DND-41 (cell line): ENCODE measurements around the gene SIDT1.
"Not testable (repeated sequence)": the region's sequence is repeated elsewhere in the genome, so short reads cannot be mapped to it uniquely, and the experiment has no call there.

Experiments used
- ATAC-seq: fragments of 200-7000 bp; cut with Tn5 transposase; 3 replicates; pipeline ENCODE4 v1.9.1; 2021; ENCODE audit warnings: low read depth; ENCODE audit not compliant: insufficient read depth
- DNase-seq: peaks from one replicate; pipeline ENCODE4 v3.0.0-alpha.2; 2020
- H2AFZ ChIP-seq: 2 replicates; pipeline ENCODE4 v1.6.0; 2012; ENCODE audit warnings: low read depth, low read length
- H3K27ac ChIP-seq: 2 replicates; pipeline ENCODE4 v1.5.1; 2012; ENCODE audit warnings: low read length, inconsistent platforms
- H3K27me3 ChIP-seq: fragments of 200-600 bp; sonication (generic); 2 replicates; pipeline ENCODE4 v1.6.0; 2012; ENCODE audit warnings: low read length, mild to moderate bottlenecking, inconsistent platforms; ENCODE audit not compliant: insufficient read depth, poor library complexity
- H3K36me3 ChIP-seq: 2 replicates; pipeline ENCODE4 v1.5.1; 2012; ENCODE audit warnings: low read length, inconsistent platforms; ENCODE audit not compliant: insufficient read depth
- H3K4me1 ChIP-seq: 2 replicates; pipeline ENCODE4 v1.5.1; 2012; ENCODE audit warnings: mild to moderate bottlenecking, low read length; ENCODE audit not compliant: insufficient read depth
- H3K4me2 ChIP-seq: 2 replicates; pipeline ENCODE4 v1.6.0; 2012; ENCODE audit warnings: mild to moderate bottlenecking, moderate library complexity, low read length, inconsistent platforms; ENCODE audit not compliant: insufficient read depth
- H3K4me3 ChIP-seq, 2 experiments: fragments of 200-600 bp in 1 of 2; shearing (Covaris generic) in 1 of 2; 2 replicates each; pipeline ENCODE4 v1.5.1; 2012 to 2016; ENCODE audit warnings: inconsistent platforms in 2 of 2, low read length in 2 of 2, mild to moderate bottlenecking in 2 of 2, low read depth in 1 of 2, moderate library complexity in 1 of 2
- H3K79me2 ChIP-seq: 2 replicates; pipeline ENCODE4 v1.6.0; 2012; ENCODE audit warnings: low read length, inconsistent platforms; ENCODE audit not compliant: insufficient read depth
- H3K9ac ChIP-seq: 2 replicates; pipeline ENCODE4 v1.6.0; 2012; ENCODE audit warnings: low read depth, mild to moderate bottlenecking, inconsistent platforms, low read length, moderate library complexity
- H3K9me3 ChIP-seq: 2 replicates; pipeline ENCODE4 v1.5.1; 2012; ENCODE audit warnings: low read length, moderate library complexity, mild to moderate bottlenecking, inconsistent platforms; ENCODE audit not compliant: insufficient read depth, severe bottlenecking
- H4K20me1 ChIP-seq: 2 replicates; pipeline ENCODE4 v1.6.0; 2012; ENCODE audit warnings: low read length; ENCODE audit not compliant: insufficient read depth
- EZH2 ChIP-seq: IDR thresholded peaks from 3 replicates; pipeline ENCODE4 v1.6.1; 2012; ENCODE audit warnings: borderline replicate concordance, low read depth, mild to moderate bottlenecking, moderate library complexity, low read length, inconsistent platforms; ENCODE audit not compliant: severe bottlenecking
- TF ChIP-seq, protein P1 (sequence below): IDR thresholded peaks from 2 replicates; pipeline ENCODE4 v1.5.1; 2012; ENCODE audit warnings: borderline replicate concordance, low read length, moderate library complexity, mild to moderate bottlenecking; ENCODE audit not compliant: poor library complexity, severe bottlenecking; ENCODE audit errors: extremely low read depth

SIDT1 gene

GRCh38 chr3:113630956-113631542, 98.7 kb downstream of the SIDT1 start:
- H3K4me3 ChIP-seq: no peak overlapping the region
- H3K79me2 ChIP-seq: no peaks in the 10 kb centered on the region
- H3K27ac ChIP-seq: no peak overlapping the region
- no peak for TF ChIP-seq EZH2
- TF ChIP-seq, protein P1, sequence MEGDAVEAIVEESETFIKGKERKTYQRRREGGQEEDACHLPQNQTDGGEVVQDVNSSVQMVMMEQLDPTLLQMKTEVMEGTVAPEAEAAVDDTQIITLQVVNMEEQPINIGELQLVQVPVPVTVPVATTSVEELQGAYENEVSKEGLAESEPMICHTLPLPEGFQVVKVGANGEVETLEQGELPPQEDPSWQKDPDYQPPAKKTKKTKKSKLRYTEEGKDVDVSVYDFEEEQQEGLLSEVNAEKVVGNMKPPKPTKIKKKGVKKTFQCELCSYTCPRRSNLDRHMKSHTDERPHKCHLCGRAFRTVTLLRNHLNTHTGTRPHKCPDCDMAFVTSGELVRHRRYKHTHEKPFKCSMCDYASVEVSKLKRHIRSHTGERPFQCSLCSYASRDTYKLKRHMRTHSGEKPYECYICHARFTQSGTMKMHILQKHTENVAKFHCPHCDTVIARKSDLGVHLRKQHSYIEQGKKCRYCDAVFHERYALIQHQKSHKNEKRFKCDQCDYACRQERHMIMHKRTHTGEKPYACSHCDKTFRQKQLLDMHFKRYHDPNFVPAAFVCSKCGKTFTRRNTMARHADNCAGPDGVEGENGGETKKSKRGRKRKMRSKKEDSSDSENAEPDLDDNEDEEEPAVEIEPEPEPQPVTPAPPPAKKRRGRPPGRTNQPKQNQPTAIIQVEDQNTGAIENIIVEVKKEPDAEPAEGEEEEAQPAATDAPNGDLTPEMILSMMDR: no peak
- H3K9ac ChIP-seq: no peak overlapping the region
- ATAC-seq (no peak), DNase-seq (no peak)
- no peaks in the 10 kb centered on the region for H3K9me3 ChIP-seq
- H3K36me3 ChIP-seq: no peaks in the 10 kb centered on the region
- H3K4me2 ChIP-seq: no peak overlapping the region
- H4K20me1 ChIP-seq: no peaks in the 10 kb centered on the region
- H3K4me1 ChIP-seq: no peaks in the 10 kb centered on the region
- no peak overlapping the region for H2AFZ ChIP-seq
- H3K27me3 ChIP-seq: no peaks in the 10 kb centered on the region

GRCh38 chr3:113631573-113631972, 99.2 kb downstream of the SIDT1 start:
- Histone ChIP-seq H3K36me3 (no peaks in the 10 kb centered on the region), H3K9me3 (no peaks in the 10 kb centered on the region), H3K4me3 (no peak overlapping the region), H3K4me1 (no peaks in the 10 kb centered on the region), H3K4me2 (no peak overlapping the region), H3K9ac (no peak overlapping the region), H3K79me2 (no peaks in the 10 kb centered on the region), H4K20me1 (no peaks in the 10 kb centered on the region), H3K27ac (no peak overlapping the region), H2AFZ (no peak overlapping the region), H3K27me3 (no peaks in the 10 kb centered on the region)
- ATAC-seq (no peak), DNase-seq (no peak)
- no peak for TF ChIP-seq EZH2
- TF ChIP-seq, protein P1: no peak

GRCh38 chr3:113634782-113635474, 102.6 kb downstream of the SIDT1 start:
- Histone ChIP-seq H3K36me3 (no peaks in the 10 kb centered on the region), H3K9ac (no peak overlapping the region), H3K27ac (no peak overlapping the region), H4K20me1 (no peaks in the 10 kb centered on the region), H3K79me2 (no peaks in the 10 kb centered on the region), H2AFZ (no peak overlapping the region), H3K4me3 (no peak overlapping the region), H3K9me3 (no peaks in the 10 kb centered on the region), H3K4me2 (no peak overlapping the region), H3K4me1 (no peaks in the 10 kb centered on the region), H3K27me3 (no peaks in the 10 kb centered on the region)
- TF ChIP-seq, protein P1: no peak
- no peak for TF ChIP-seq EZH2
- ATAC-seq (no peak), DNase-seq (no peak)

DNA sequence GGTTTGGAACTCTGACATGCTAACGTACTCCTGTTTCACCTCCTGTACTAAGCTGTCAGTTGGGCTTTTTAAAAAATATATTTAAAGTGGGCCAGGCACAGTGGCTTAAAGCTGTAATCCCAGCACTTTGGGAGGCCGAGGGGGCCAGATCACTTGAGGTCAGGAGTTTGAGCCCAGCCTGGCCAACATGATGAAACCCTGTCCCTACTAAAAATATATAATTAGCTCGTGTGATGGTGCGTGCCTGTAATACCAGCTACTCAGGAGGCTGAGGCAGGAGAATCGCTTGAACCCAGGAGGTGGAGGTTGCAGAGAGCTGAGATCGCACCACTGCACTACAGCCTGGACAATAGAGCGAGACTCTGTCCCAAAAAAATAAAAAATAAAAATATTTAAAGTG, 103.7 kb downstream of the SIDT1 start:
- not testable (repeated sequence) for H3K4me1 ChIP-seq

More for the DNA sequence above, 103.7 kb downstream of the SIDT1 start:
- not testable (repeated sequence) for DNase-seq, H2AFZ ChIP-seq, H3K27me3 ChIP-seq, H4K20me1 ChIP-seq, H3K9ac ChIP-seq, H3K36me3 ChIP-seq, H3K79me2 ChIP-seq, H3K4me2 ChIP-seq, H3K9me3 ChIP-seq, ATAC-seq, H3K27ac ChIP-seq, H3K4me3 ChIP-seq
